Endothelial cell (in vitro differentiated cells): Measurements from ENCODE around the gene PRKAG3. TPM values are rescaled to one million over a fixed set of nuclear protein-coding genes. Genes with fewer than 3 reads are reported as not detected.

ENCODE experiments used
- DNase-seq: peaks from one replicate; pipeline ENCODE4 v3.0.0; 2021; ENCODE audit warnings: low spot score
- H3K27ac Mint-ChIP-seq: one replicate; pipeline ENCODE4 v1.8.0; 2021; ENCODE audit warnings: mixed read lengths, inconsistent platforms; ENCODE audit not compliant: unreplicated experiment
- H3K27me3 Mint-ChIP-seq: one replicate; pipeline ENCODE4 v1.8.0; 2021; ENCODE audit warnings: mild to moderate bottlenecking, moderate library complexity, mixed read lengths, inconsistent platforms; ENCODE audit not compliant: unreplicated experiment
- H3K36me3 Mint-ChIP-seq: one replicate; pipeline ENCODE4 v1.8.0; 2021; ENCODE audit warnings: mild to moderate bottlenecking, low read depth, mixed read lengths, inconsistent platforms; ENCODE audit not compliant: unreplicated experiment
- H3K4me1 Mint-ChIP-seq: one replicate; pipeline ENCODE4 v1.8.0; 2021; ENCODE audit warnings: mild to moderate bottlenecking, mixed read lengths, inconsistent platforms; ENCODE audit not compliant: unreplicated experiment
- H3K4me3 Mint-ChIP-seq: one replicate; pipeline ENCODE4 v1.8.0; 2021; ENCODE audit warnings: mild to moderate bottlenecking, mixed read lengths, inconsistent platforms; ENCODE audit not compliant: unreplicated experiment
- H3K9me3 Mint-ChIP-seq: one replicate; pipeline ENCODE4 v1.8.0; 2021; ENCODE audit warnings: mixed read lengths, inconsistent platforms; ENCODE audit not compliant: unreplicated experiment
- CTCF ChIP-seq: fragments of 200-600 bp; sonication (generic); IDR thresholded peaks from one replicate; pipeline ENCODE4 v1.5.0; 2021; ENCODE audit warnings: antibody characterized with exemption; ENCODE audit not compliant: unreplicated experiment
- total RNA-seq: library from RNA; stranded (reverse); fragmentation: NEBNext Ultra II Directional; extraction: Animal tissue kit (Norgen Biotek cat#: 25700); gene quantifications from one replicate; pipeline ENCODE4 v1.2.1, GENCODE V29; 2021; ENCODE audit not compliant: unreplicated experiment

The PRKAG3 gene
- total RNA-seq, 1 donor from 2014 or later, result not detected

- DNase-seq, result no peak
- H3K27me3 Mint-ChIP-seq, result peaks cover 4% of the 10 kb centered on the region
- H3K4me3 Mint-ChIP-seq, result no peak overlapping the region
- peak overlapping the region; percentile 57 for H3K27ac Mint-ChIP-seq
- H3K4me1 Mint-ChIP-seq, result peaks cover 16% of the 10 kb centered on the region
- no peak for TF ChIP-seq CTCF
- peaks cover 5% of the 10 kb centered on the region for H3K9me3 Mint-ChIP-seq
- peaks cover 3% of the 10 kb centered on the region for H3K36me3 Mint-ChIP-seq
These were observed 917 bp upstream of the PRKAG3 start for GRCh38 chr2:218832520-218832919.

- no peak for DNase-seq
- Mint-ChIP-seq H3K9me3 (peaks cover 1% of the 10 kb centered on the region), H3K4me3 (no peak overlapping the region), H3K4me1 (peaks cover 16% of the 10 kb centered on the region), H3K36me3 (peaks cover 3% of the 10 kb centered on the region), H3K27ac (no peak overlapping the region), H3K27me3 (peaks cover 6% of the 10 kb centered on the region)
- TF ChIP-seq CTCF, result no peak
These were observed 478 bp upstream of the PRKAG3 start for GRCh38 chr2:218832081-218832480.

- TF ChIP-seq CTCF, result no peak
- no peaks in the 10 kb centered on the region for H3K9me3 Mint-ChIP-seq
- H3K36me3 Mint-ChIP-seq, result peaks cover 3% of the 10 kb centered on the region
- H3K27me3 Mint-ChIP-seq, result peaks cover 6% of the 10 kb centered on the region
- H3K27ac Mint-ChIP-seq, result no peak overlapping the region
- DNase-seq, result no peak
- H3K4me3 Mint-ChIP-seq, result no peak overlapping the region
- H3K4me1 Mint-ChIP-seq, result peaks cover 16% of the 10 kb centered on the region
These were observed 887 bp downstream of the PRKAG3 start for GRCh38 chr2:218830526-218831306.

- peaks cover 16% of the 10 kb centered on the region for H3K4me1 Mint-ChIP-seq
- H3K36me3 Mint-ChIP-seq, result peaks cover 3% of the 10 kb centered on the region
- DNase-seq, result no peak
These were observed 1.6 kb downstream of the PRKAG3 start for GRCh38 chr2:218829868-218830451.

More at GRCh38 chr2:218829868-218830451, 1.6 kb downstream of the PRKAG3 start:
- Mint-ChIP-seq H3K27me3 (peaks cover 6% of the 10 kb centered on the region), H3K27ac (no peak overlapping the region), H3K9me3 (no peaks in the 10 kb centered on the region), H3K4me3 (no peak overlapping the region)
- TF ChIP-seq CTCF, result no peak
